Naive thymus-derived CD4-positive, alpha-beta T cell (primary cell): ENCODE data around the gene ALG12. TPM values are rescaled to one million over a fixed set of nuclear protein-coding genes. Genes with fewer than 3 reads are reported as not detected.

ENCODE experiments used
- ATAC-seq: fragments of 150-1000 bp; cut with Tn5 transposase; 2 replicates; pipeline ENCODE4 v1.10.0; 2021; ENCODE audit warnings: mild to moderate bottlenecking, moderate library complexity
- CTCF ChIA-PET: fragments of 350-600 bp; sonication (Branson Sonifier 250); formaldehyde crosslinking; loops from one replicate; lab custom pipeline; 2021; ENCODE audit warnings: antibody characterized with exemption; lab: Charles Lee
- POLR2A ChIA-PET: fragments of 350-600 bp; sonication (Branson Sonifier 250); formaldehyde crosslinking; loops from one replicate; lab custom pipeline; 2021; ENCODE audit warnings: antibody characterized with exemption, inconsistent platforms; lab: Charles Lee
- DNase-seq, 9 donors: peaks; one replicate each; pipeline versions ENCODE4 v3.0.0 to v3.0.0-alpha.2; 2020 to 2022; ENCODE audit warnings: mixed read lengths in 1 of 9
- H3K27ac ChIP-seq: one replicate; pipeline ENCODE4 v1.7.0; 2013; ENCODE audit warnings: mild to moderate bottlenecking, low read depth, low read length, moderate library complexity
- H3K27me3 ChIP-seq, 2 donors: one replicate each; pipeline ENCODE4 v1.7.0; 2013; ENCODE audit warnings: low read length in 2 of 2, mild to moderate bottlenecking in 2 of 2, moderate library complexity in 2 of 2; ENCODE audit not compliant: control insufficient read depth in 2 of 2, insufficient read depth in 2 of 2
- H3K36me3 ChIP-seq, 3 experiments: 1 replicate in 2 of 3; 2 replicates in 1 of 3; pipeline ENCODE4 v1.7.0; 2013; ENCODE audit warnings: low read length in 3 of 3, mild to moderate bottlenecking in 3 of 3, moderate library complexity in 1 of 3; ENCODE audit not compliant: insufficient read depth in 3 of 3, control insufficient read depth in 2 of 3
- H3K4me1 ChIP-seq, 2 donors: one replicate each; pipeline ENCODE4 v1.7.0; 2013; ENCODE audit warnings: low read length in 2 of 2, mild to moderate bottlenecking in 2 of 2, moderate library complexity in 1 of 2; ENCODE audit not compliant: control insufficient read depth in 2 of 2, insufficient read depth in 2 of 2
- H3K4me3 ChIP-seq: 2 replicates; pipeline ENCODE4 v1.7.0; 2013; ENCODE audit warnings: mild to moderate bottlenecking, low read length
- H3K9me3 ChIP-seq, 3 experiments: 1 replicate in 2 of 3; 2 replicates in 1 of 3; pipeline ENCODE4 v1.7.0; 2013; ENCODE audit warnings: low read length in 3 of 3; ENCODE audit not compliant: control insufficient read depth in 2 of 3
- H3K27ac Mint-ChIP-seq, 9 donors: one replicate each; pipeline ENCODE4 v1.8.0; 2020 to 2022; ENCODE audit warnings: mixed read lengths in 9 of 9, mild to moderate bottlenecking in 8 of 9, moderate library complexity in 5 of 9, inconsistent platforms in 2 of 9
- H3K27me3 Mint-ChIP-seq, 5 donors: one replicate each; pipeline ENCODE4 v1.8.0; 2021 to 2022; ENCODE audit warnings: mixed read lengths in 5 of 5, mild to moderate bottlenecking in 1 of 5
- H3K36me3 Mint-ChIP-seq, 5 donors: one replicate each; pipeline ENCODE4 v1.8.0; 2020 to 2022; ENCODE audit warnings: mixed read lengths in 5 of 5, mild to moderate bottlenecking in 3 of 5, inconsistent platforms in 1 of 5
- H3K4me1 Mint-ChIP-seq, 7 donors: one replicate each; pipeline ENCODE4 v1.8.0; 2020 to 2022; ENCODE audit warnings: mixed read lengths in 7 of 7, mild to moderate bottlenecking in 3 of 7, inconsistent platforms in 1 of 7
- H3K4me3 Mint-ChIP-seq, 10 donors: one replicate each; pipeline ENCODE4 v1.8.0; 2020 to 2022; ENCODE audit warnings: mild to moderate bottlenecking in 10 of 10, mixed read lengths in 10 of 10, moderate library complexity in 6 of 10, inconsistent platforms in 2 of 10
- H3K9me3 Mint-ChIP-seq, 11 donors: one replicate each; pipeline ENCODE4 v1.8.0; 2020 to 2022; ENCODE audit warnings: mixed read lengths in 11 of 11, mild to moderate bottlenecking in 4 of 11, inconsistent platforms in 1 of 11, moderate library complexity in 1 of 11
- intact Hi-C, 2 donors: fragments of 100-400 bp; cut with micrococcal nuclease; formaldehyde crosslinking; loops; one replicate each; pipeline ENCODE4 v1.15.1; 2023
- polyA plus RNA-seq, 2 donors: library from polyadenylated mRNA; unstranded; fragments of 300-500 nt; fragmentation: Illumina TruSeq; gene quantifications; one replicate each; pipeline ENCODE4 v1.2.3, GENCODE V29; 2021
- total RNA-seq, 6 experiments: library from RNA in 5 of 6; stranded (reverse) in 5 of 6; gene quantifications; 1 replicate in 5 of 6; 2 replicates in 1 of 6; pipeline ENCODE4 v1.2.3 and lab custom pipeline; 2021 to 2026

ALG12 gene
- total and polyA plus RNA-seq, 7 experiments from 2014 or later = 10.4 to 22.4 (median 19.5) TPM

- ChIA-PET POLR2A (interaction anchor here (0.7 to 2.5 kb wide), 5 partner anchors 11 to 28 kb away, joined by 3 to 14 read pairs (median 4); no protein-coding TSS in a partner anchor), CTCF (interaction anchor here (1.4 kb wide), 1 partner anchor 170 kb away, joined by 3 read pairs; no protein-coding TSS in a partner anchor)
- no peaks in the 10 kb centered on the region for H3K27me3 ChIP-seq
- peaks cover 15 to 24% of the 10 kb centered on the region in 2 donors for H3K4me1 ChIP-seq
- no peak for ATAC-seq
- Mint-ChIP-seq H3K27me3 (no peaks in the 10 kb centered on the region), H3K4me3 (peak overlapping the region; percentile 65 to 86 (median 78)), H3K36me3 (peaks cover 0 to 12% (median 0%) of the 10 kb centered on the region in 5 donors), H3K4me1 (peaks cover 7 to 24% (median 13%) of the 10 kb centered on the region in 7 donors), H3K9me3 (peaks cover 0 to 4% (median 0%) of the 10 kb centered on the region in 11 donors), H3K27ac (peak overlapping the region; percentile 59 to 91 (median 86))
- H3K4me3 ChIP-seq = peak overlapping the region; percentile 64
- DNase-seq = no peak
- H3K36me3 ChIP-seq = peaks cover 0 to 22% (median 4%) of the 10 kb centered on the region in 3 experiments
- H3K27ac ChIP-seq = peak overlapping the region; percentile 90
- no peaks in the 10 kb centered on the region for H3K9me3 ChIP-seq
- intact Hi-C loops = no loop called here
Observed at GRCh38 chr22:49958931-49959781, 40.9 kb upstream of the ALG12 start.

- Mint-ChIP-seq H3K9me3 (peaks cover 0 to 3% (median 0%) of the 10 kb centered on the region in 11 donors), H3K27me3 (no peaks in the 10 kb centered on the region), H3K36me3 (peaks cover 0 to 6% (median 0%) of the 10 kb centered on the region in 5 donors), H3K4me1 (peaks cover 0 to 17% (median 6%) of the 10 kb centered on the region in 7 donors), H3K27ac (peak overlapping the region in 8 of 9 donors; percentile 50 to 91 (median 73)), H3K4me3 (peak overlapping the region in 8 of 10 donors; percentile 27 to 86 (median 74))
- peaks cover 12 to 17% of the 10 kb centered on the region in 2 donors for H3K4me1 ChIP-seq
- H3K9me3 ChIP-seq = no peaks in the 10 kb centered on the region
- intact Hi-C loops = no loop called here
- no peak overlapping the region for H3K27ac ChIP-seq
- ChIA-PET POLR2A (interaction anchor here (2.5 kb wide), 1 partner anchor 10 kb away, joined by 14 read pairs; no protein-coding TSS in a partner anchor), CTCF (interaction anchor here (1.4 kb wide), 1 partner anchor 169 kb away, joined by 3 read pairs; no protein-coding TSS in a partner anchor)
- ATAC-seq = no peak
- DNase-seq = no peak
- no peak overlapping the region for H3K4me3 ChIP-seq
- H3K36me3 ChIP-seq = peaks cover 0 to 15% (median 4%) of the 10 kb centered on the region in 3 experiments
- no peaks in the 10 kb centered on the region for H3K27me3 ChIP-seq
Observed at GRCh38 chr22:49958366-49958921, 40.2 kb upstream of the ALG12 start.

- Histone ChIP-seq H3K27me3 (no peaks in the 10 kb centered on the region), H3K27ac (no peak overlapping the region), H3K36me3 (peaks cover 0 to 10% (median 4%) of the 10 kb centered on the region in 3 experiments), H3K4me3 (no peak overlapping the region), H3K4me1 (peaks cover 6 to 11% of the 10 kb centered on the region in 2 donors), H3K9me3 (no peaks in the 10 kb centered on the region)
- intact Hi-C loops = no loop called here
- H3K27ac Mint-ChIP-seq = peak overlapping the region in 8 of 9 donors; percentile 21 to 86 (median 48)
- H3K27me3 Mint-ChIP-seq = no peaks in the 10 kb centered on the region
- peaks cover 0 to 12% (median 3%) of the 10 kb centered on the region in 7 donors for H3K4me1 Mint-ChIP-seq
- H3K9me3 Mint-ChIP-seq = peaks cover 0 to 3% (median 0%) of the 10 kb centered on the region in 11 donors
- peak overlapping the region in 5 of 10 donors; percentile 16 to 50 (median 23) for H3K4me3 Mint-ChIP-seq
- POLR2A ChIA-PET = no interaction called here
- CTCF ChIA-PET = no interaction called here
- peaks cover 0 to 6% (median 0%) of the 10 kb centered on the region in 5 donors for H3K36me3 Mint-ChIP-seq
- no peak for ATAC-seq
- no peak for DNase-seq
Observed at GRCh38 chr22:49957826-49958365, 39.7 kb upstream of the ALG12 start.

GRCh38 chr22:49956914-49957825 is 38.9 kb upstream of the ALG12 start:
- no peaks in the 10 kb centered on the region for H3K27me3 Mint-ChIP-seq
- no peaks in the 10 kb centered on the region for H3K9me3 ChIP-seq
- peaks cover 0 to 6% (median 0%) of the 10 kb centered on the region in 5 donors for H3K36me3 Mint-ChIP-seq
- H3K27me3 ChIP-seq = no peaks in the 10 kb centered on the region
- no peak overlapping the region for H3K4me3 ChIP-seq
- POLR2A ChIA-PET = interaction anchor here (0.7 to 1.1 kb wide), 2 partner anchors 19 to 20 kb away, joined by 3 read pairs; no protein-coding TSS in a partner anchor
- peaks cover 0 to 3% (median 0%) of the 10 kb centered on the region in 11 donors for H3K9me3 Mint-ChIP-seq
- peaks cover 0 to 5% of the 10 kb centered on the region in 2 donors for H3K4me1 ChIP-seq
- ATAC-seq (no peak), DNase-seq (no peak)
- H3K27ac ChIP-seq = no peak overlapping the region
- peak overlapping the region in 2 of 10 donors; percentile 14 to 37 for H3K4me3 Mint-ChIP-seq
- H3K36me3 ChIP-seq = peaks cover 0 to 5% (median 0%) of the 10 kb centered on the region in 3 experiments
- intact Hi-C loops = no loop called here
- peak overlapping the region in 3 of 9 donors; percentile 32 to 69 (median 67) for H3K27ac Mint-ChIP-seq
- peaks cover 0 to 11% (median 3%) of the 10 kb centered on the region in 7 donors for H3K4me1 Mint-ChIP-seq
- CTCF ChIA-PET = no interaction called here

GRCh38 chr22:49956418-49956770 is 38.2 kb upstream of the ALG12 start:
- POLR2A ChIA-PET = interaction anchor here (0.7 to 1.5 kb wide), 3 partner anchors 10 to 20 kb away, joined by 3 to 6 read pairs (median 3); no protein-coding TSS in a partner anchor
- DNase-seq = no peak
- no peaks in the 10 kb centered on the region for H3K9me3 ChIP-seq
- no peak overlapping the region for H3K4me3 Mint-ChIP-seq
- peak overlapping the region in 1 of 9 donors; percentile 25 for H3K27ac Mint-ChIP-seq
- CTCF ChIA-PET = interaction anchor here (0.9 kb wide), 1 partner anchor 20 kb away, joined by 3 read pairs; no protein-coding TSS in a partner anchor
- H3K27me3 ChIP-seq = no peaks in the 10 kb centered on the region
- H3K36me3 Mint-ChIP-seq = no peaks in the 10 kb centered on the region
- H3K9me3 Mint-ChIP-seq = no peaks in the 10 kb centered on the region
- peaks cover 0 to 5% of the 10 kb centered on the region in 2 donors for H3K4me1 ChIP-seq
- no peak overlapping the region for H3K27ac ChIP-seq
- no peaks in the 10 kb centered on the region for H3K27me3 Mint-ChIP-seq
- intact Hi-C loops = no loop called here
- peaks cover 0 to 11% (median 3%) of the 10 kb centered on the region in 7 donors for H3K4me1 Mint-ChIP-seq
- ATAC-seq = no peak
- no peak overlapping the region for H3K4me3 ChIP-seq
- peaks cover 0 to under 1% (median 0%) of the 10 kb centered on the region in 3 experiments for H3K36me3 ChIP-seq
